K562 (cell line): ENCODE data around the gene SLC9A7.

ENCODE experiments used
- CTCF ChIP-seq, 3 experiments: IDR thresholded peaks in 2 of 3; conservative IDR thresholded peaks in 1 of 3; 2 replicates each; pipeline ENCODE4 v1.5.1; 2011 to 2012; ENCODE audit warnings: low read length in 3 of 3, mild to moderate bottlenecking in 3 of 3, control low read depth in 2 of 3, improper control_type of control experiment in 1 of 3, inconsistent platforms in 1 of 3, low read depth in 1 of 3, mixed read lengths in 1 of 3, moderate library complexity in 1 of 3; ENCODE audit not compliant: insufficient read depth in 2 of 3
- EP300 ChIP-seq: IDR thresholded peaks from 2 replicates; pipeline ENCODE4 v1.6.1; 2012; ENCODE audit warnings: low read length, improper control_type of control experiment
- HMBOX1 ChIP-seq: sonication (generic); IDR thresholded peaks from 2 replicates; pipeline ENCODE4 v1.6.1; 2016
- JUN ChIP-seq, 2 experiments: sonication (generic) in 1 of 2; formaldehyde crosslinking in 1 of 2; IDR thresholded peaks; 2 replicates each; pipeline versions ENCODE4 v1.6.1 to v1.8.0; 2012 to 2022; ENCODE audit warnings: borderline replicate concordance in 2 of 2, mild to moderate bottlenecking in 2 of 2, improper control_type of control experiment in 1 of 2, low read depth in 1 of 2, low read length in 1 of 2, missing genetic modification reagents in 1 of 2
- NR3C1 ChIP-seq: sonication (generic); formaldehyde crosslinking; IDR thresholded peaks from 2 replicates; pipeline ENCODE4 v1.8.1; 2022; ENCODE audit warnings: missing genetic modification reagents
- ZKSCAN8 ChIP-seq: fragments of 200-800 bp; sonication (Bioruptor generic); IDR thresholded peaks from 2 replicates; pipeline ENCODE4 v1.6.1; 2016; ENCODE audit warnings: missing genetic modification characterization, missing compliant biosample characterization

GRCh38 chrX:46757052-46757451 lies 1.9 kb downstream of the SLC9A7 start:
- TF ChIP-seq ZKSCAN8 (CRISPR knock-in tag) (no peak), CTCF (IDR thresholded peaks at IDR 0.05 in 2 of 3, conservative IDR thresholded peaks at IDR 0.05 in 1 of 3; ENCODE audit: insufficient read depth in 2 of 3, low read depth in 1 of 3, low read length in 3 of 3) (no peak), HMBOX1 (no peak), EP300 (no peak), NR3C1 (CRISPR knock-in tag) (no peak), JUN (IDR thresholded peaks at IDR 0.05; ENCODE audit: borderline replicate concordance, low read depth, low read length) (no peak), JUN (CRISPR knock-in tag; IDR thresholded peaks at IDR 0.05; ENCODE audit: borderline replicate concordance) (no peak)
